WTC11 (cell line): ENCODE measurements around the gene ANK2.

Experiments
- CTCF ChIP-seq: fragments of 200-600 bp; IDR thresholded peaks from 2 replicates; pipeline ENCODE4 v1.8.0; 2022; ENCODE audit warnings: antibody characterized with exemption
- IRF1 ChIP-seq: sonication (generic); formaldehyde crosslinking; IDR thresholded peaks from 2 replicates; pipeline ENCODE4 v1.8.0; 2023; ENCODE audit warnings: missing genetic modification reagents
- MAX ChIP-seq: sonication (generic); formaldehyde crosslinking; IDR thresholded peaks from 2 replicates; pipeline ENCODE4 v1.8.0; 2022; ENCODE audit warnings: mild to moderate bottlenecking, missing genetic modification reagents

GRCh38 chr4:113406723-113407016, 357.2 kb downstream of the ANK2 start:
- TF ChIP-seq MAX (CRISPR knock-in tag) (no peak), IRF1 (CRISPR knock-in tag) (no peak), CTCF (no peak)
